ENCODE data around the gene XPO6.

- TF ChIP-seq ARNT (IDR thresholded peaks at IDR 0.05) (no peak), FOXK2 (IDR thresholded peaks at IDR 0.05) (no peak), ELF4 (IDR thresholded peaks at IDR 0.05) (no peak)
Observed at GRCh38 chr16:28140788-28141618, 70.8 kb downstream of the XPO6 start.

All from HEK293T (cell line).